GF-D8 (cell line): Measurements from ENCODE around the gene NUAK1.

Experiments
- DNase-seq: peaks from one replicate; lab custom pipeline; 2025; lab: John Stamatoyannopoulos, UW

NUAK1 gene

GRCh38 chr12:106109168-106109910, 29.4 kb downstream of the NUAK1 start:
- DNase-seq = no peak

GRCh38 chr12:106108185-106108835, 30.4 kb downstream of the NUAK1 start:
- no peak for DNase-seq

GRCh38 chr12:106107566-106107965, 31.2 kb downstream of the NUAK1 start:
- DNase-seq = no peak

- no peak for DNase-seq
Observed at GRCh38 chr12:106106892-106107291, 31.9 kb downstream of the NUAK1 start.

GRCh38 chr12:106106061-106106566, 32.6 kb downstream of the NUAK1 start:
- DNase-seq = no peak

GRCh38 chr12:106101803-106102202, 37.0 kb downstream of the NUAK1 start:
- DNase-seq = no peak

- no peak for DNase-seq
Observed at GRCh38 chr12:106098691-106099200, 40.0 kb downstream of the NUAK1 start.

- DNase-seq = no peak
Observed at GRCh38 chr12:106097011-106097410, 41.7 kb downstream of the NUAK1 start.

GRCh38 chr12:106096376-106096775, 42.4 kb downstream of the NUAK1 start:
- DNase-seq = no peak

- DNase-seq = no peak
Observed at GRCh38 chr12:106094304-106094703, 44.5 kb downstream of the NUAK1 start.

GRCh38 chr12:106093246-106093645, 45.5 kb downstream of the NUAK1 start:
- no peak for DNase-seq

- DNase-seq = no peak
Observed at GRCh38 chr12:106091446-106091820, 47.3 kb downstream of the NUAK1 start.

GRCh38 chr12:106090591-106091445, 47.9 kb downstream of the NUAK1 start:
- no peak for DNase-seq

- no peak for DNase-seq
Observed at GRCh38 chr12:106089935-106090334, 48.8 kb downstream of the NUAK1 start.

- no peak for DNase-seq
Observed at GRCh38 chr12:106088811-106089485, 49.8 kb downstream of the NUAK1 start.

GRCh38 chr12:106088246-106088808, 50.4 kb downstream of the NUAK1 start:
- DNase-seq = no peak

GRCh38 chr12:106086696-106087095, 52.1 kb downstream of the NUAK1 start:
- DNase-seq = no peak

- DNase-seq = no peak
Observed at GRCh38 chr12:106085213-106085612, 53.5 kb downstream of the NUAK1 start.

- DNase-seq = no peak
Observed at GRCh38 chr12:106084759-106085158, 54.0 kb downstream of the NUAK1 start.

- no peak for DNase-seq
Observed at GRCh38 chr12:106084014-106084671, 54.6 kb downstream of the NUAK1 start.
